Measurements from ENCODE around the gene RPL35A. TPM values are rescaled to one million over a fixed set of nuclear protein-coding genes. Genes with fewer than 3 reads are reported as not detected.

The RPL35A gene
- total and polyA plus RNA-seq, 2 of the 8 experiments (the other 6 are each of a cell fraction or from before 2014, with no cell fraction given), result 695 to 1,393 TPM

DNA sequence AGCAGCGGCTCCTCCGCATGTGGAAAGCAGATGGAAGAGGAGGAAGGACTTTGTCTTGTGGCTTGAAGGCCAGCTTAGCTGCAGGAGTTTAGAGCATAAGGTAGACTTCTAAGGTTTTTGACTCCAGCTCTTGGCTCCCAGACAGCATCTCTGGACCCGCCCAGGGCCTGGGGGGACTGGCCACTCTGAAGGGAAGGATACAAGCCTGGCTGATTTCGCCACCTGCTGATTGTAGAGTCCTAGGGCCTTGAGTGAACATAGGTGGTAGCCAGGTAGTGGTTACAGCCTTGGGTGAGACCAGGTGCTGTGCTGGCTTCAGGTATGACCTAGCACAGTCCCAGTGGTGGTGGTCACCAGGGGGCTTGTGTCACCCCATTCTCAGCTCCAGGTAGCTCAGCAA lies 48.4 kb upstream of the RPL35A start:
- H3K56ac ChIP-seq (replicated peaks; ENCODE audit: insufficient read length, low read depth, low read length), result no peak overlapping the region
- no peak overlapping the region for H3K4me2 ChIP-seq (ENCODE audit: insufficient read depth in 1 of 2, low read depth in 2 of 2, low read length in 2 of 2)
- H4K20me1 ChIP-seq (replicated peaks in 1 of 2; ENCODE audit: control insufficient read depth in 1 of 2, insufficient read depth in 2 of 2, low read length in 2 of 2), result no peaks in the 10 kb centered on the region
- H3K4me1 ChIP-seq (replicated peaks in 1 of 4; ENCODE audit: control insufficient read depth in 3 of 4, insufficient read depth in 4 of 4, low read length in 3 of 4), result peaks cover 0 to 8% (median 6%) of the 10 kb centered on the region in 4 experiments; a peak in 6 of 7 replicates
- no peak overlapping the region for H2BK20ac ChIP-seq (ENCODE audit: low read length)
- no peak overlapping the region for H3K14ac ChIP-seq (ENCODE audit: insufficient read length)
- H3K36me3 ChIP-seq (ENCODE audit: control insufficient read depth in 2 of 4, insufficient read depth in 4 of 4, low read length in 3 of 4), result no peaks in the 10 kb centered on the region
- no peak overlapping the region for H2BK12ac ChIP-seq (ENCODE audit: low read depth, low read length)
- H3K79me2 ChIP-seq (ENCODE audit: control insufficient read depth in 1 of 2, insufficient read depth in 2 of 2, low read length in 2 of 2), result no peaks in the 10 kb centered on the region
- TF ChIP-seq RNF2 (IDR thresholded peaks at IDR 0.05; ENCODE audit: borderline replicate concordance, low read depth, low read length, missing control alignments, poor library complexity, severe bottlenecking) (no peak), YY1 (IDR thresholded peaks at IDR 0.05; ENCODE audit: low read depth, low read length) (no peak)
- no peak overlapping the region for H3K18ac ChIP-seq (ENCODE audit: extremely low read depth, low read length)
- H2BK15ac ChIP-seq (ENCODE audit: low read length), result 0 out of 2 replicates have a peak overlapping the region, but pooled peaks have one; percentile 46
- no peak overlapping the region for H2BK5ac ChIP-seq (ENCODE audit: low read depth, low read length)
- H3K23me2 ChIP-seq (ENCODE audit: low read depth, low read length), result no peaks in the 10 kb centered on the region
- H2BK120ac ChIP-seq (replicated peaks; ENCODE audit: low read depth, low read length), result no peak overlapping the region
- H4K5ac ChIP-seq (ENCODE audit: insufficient read length, low read depth, low read length), result no peak overlapping the region
- ChIA-PET POLR2A (ENCODE audit: partially characterized antibody) (interaction anchor here (1.6 kb wide), 1 partner anchor 49 kb away, joined by 5 read pairs; the partner anchor contains the start of gene RPL35A), CTCF (ENCODE audit: partially characterized antibody) (interaction anchor here (1.0 kb wide), 1 partner anchor 10 kb away, joined by 4 read pairs; no protein-coding TSS in a partner anchor)
- no peak overlapping the region for H2AFZ ChIP-seq (ENCODE audit: low read length)
- no peak overlapping the region for H2AK5ac ChIP-seq (ENCODE audit: low read depth, low read length)
- H3K4ac ChIP-seq (replicated peaks; ENCODE audit: insufficient read length, low read depth, low read length), result no peak overlapping the region
- DNase-seq (ENCODE audit: low read depth in 1 of 2, low spot score in 2 of 2) (no peak), FAIRE-seq (no peak)
- peak overlapping the region; percentile 19; the same call in 1 of the 2 replicates for H4K8ac ChIP-seq (ENCODE audit: extremely low read depth, insufficient read depth, low read length)
- no peak overlapping the region for H4K91ac ChIP-seq (replicated peaks; ENCODE audit: insufficient read length, low read length)
- no peaks in the 10 kb centered on the region for H3K27me3 ChIP-seq (replicated peaks in 1 of 4; ENCODE audit: control insufficient read depth in 3 of 4, extremely low read depth in 1 of 4, insufficient read depth in 3 of 4, low read length in 3 of 4)
- no peak overlapping the region for H3K27ac ChIP-seq (ENCODE audit: low read depth, low read length)
- no peaks in the 10 kb centered on the region for H3K9me3 ChIP-seq (ENCODE audit: insufficient read depth in 2 of 2, low read depth in 1 of 2, low read length in 1 of 2)
- H3K9ac ChIP-seq (replicated peaks in 1 of 4; ENCODE audit: extremely low read depth in 1 of 4, low read depth in 3 of 4, low read length in 3 of 4), result no peak overlapping the region
- no peak overlapping the region for H3K4me3 ChIP-seq (ENCODE audit: extremely low read depth in 1 of 4, insufficient read depth in 2 of 4, low read depth in 3 of 4, low read length in 4 of 4)
- 93% methylated on average over 4 of the region's 4 CpGs; no CpG with 5 or more reads in 1 of the 2 experiments for WGBS, 2 experiments (ENCODE audit: extremely low coverage in 1 of 2, insufficient coverage in 1 of 2, insufficient read length in 1 of 2, insufficient replicate concordance in 2 of 2, low coverage in 1 of 2, low lambda C conversion rate in 2 of 2, missing lambda C conversion rate in 1 of 2)
- H3K23ac ChIP-seq (ENCODE audit: insufficient read length), result no peak overlapping the region
- no peaks in the 10 kb centered on the region for H3K79me1 ChIP-seq (ENCODE audit: low read depth, low read length)
